ENCODE measurements around the gene UBQLN1. TPM values are rescaled to one million over a fixed set of nuclear protein-coding genes. Genes with fewer than 3 reads are reported as not detected.

Gene UBQLN1
- total RNA-seq, 1 experiment from 2014 or later = 179 TPM

DNA sequence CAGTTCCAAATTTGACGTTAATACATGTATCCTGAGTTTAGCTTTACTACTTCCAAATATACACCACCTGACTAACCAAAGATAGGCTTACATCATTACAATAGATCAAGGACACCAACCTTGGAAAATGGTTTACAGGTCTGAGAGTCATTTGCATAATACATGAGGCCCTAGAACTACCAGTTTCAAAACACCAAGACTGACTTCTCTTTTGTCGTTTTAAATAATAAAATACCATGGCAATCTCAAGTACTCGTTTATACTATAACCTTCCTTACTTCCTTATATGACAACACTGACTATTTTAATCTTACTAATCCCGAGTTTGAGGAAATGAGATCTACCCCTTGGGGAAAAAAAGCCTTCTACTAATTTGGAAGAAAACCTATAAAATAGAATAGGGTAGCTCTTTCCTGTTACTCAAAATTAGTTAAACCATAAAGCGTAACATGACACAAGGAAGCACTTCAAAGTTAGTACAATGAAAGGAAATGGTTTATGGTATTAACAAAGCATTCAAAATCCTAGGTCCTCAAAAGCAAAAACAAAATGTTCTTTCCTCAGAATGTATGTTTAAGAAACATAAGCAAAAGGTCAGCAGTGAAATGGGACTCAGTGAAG, 42.1 kb downstream of the UBQLN1 start:
- Histone ChIP-seq H3K27ac (no peak overlapping the region), H3K9me3 (replicated peaks) (no peaks in the 10 kb centered on the region), H3K27me3 (no peaks in the 10 kb centered on the region), H3K36me3 (peaks cover 80% of the 10 kb centered on the region), H3K4me3 (no peak overlapping the region), H3K4me1 (no peaks in the 10 kb centered on the region)
- DNase-seq = no peak

DNA sequence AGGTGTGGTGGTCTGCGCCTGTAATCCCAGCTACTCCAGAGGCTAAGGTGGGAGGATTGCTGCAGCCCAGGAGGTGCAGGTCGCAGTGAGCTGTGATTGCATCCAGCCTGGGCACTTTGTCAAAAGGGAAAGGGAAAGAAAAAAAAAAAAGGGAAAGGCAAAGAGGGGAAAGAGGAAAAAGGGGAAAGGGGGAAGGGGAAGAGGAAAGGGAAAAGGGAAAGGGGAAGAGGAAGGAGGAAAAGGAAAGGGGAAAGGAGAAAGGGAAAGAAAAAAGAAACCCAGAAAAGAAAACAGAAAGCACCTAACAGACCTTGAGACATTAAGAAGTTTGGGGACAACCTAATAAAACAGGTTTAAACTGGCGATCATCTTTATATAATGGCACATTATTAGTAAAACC, 44.8 kb downstream of the UBQLN1 start:
- H3K27me3 ChIP-seq = no peaks in the 10 kb centered on the region
- H3K9me3 ChIP-seq (replicated peaks) = no peaks in the 10 kb centered on the region
- no peak overlapping the region for H3K27ac ChIP-seq
- H3K4me3 ChIP-seq = no peak overlapping the region
- peaks cover 80% of the 10 kb centered on the region for H3K36me3 ChIP-seq
- DNase-seq = no peak
- no peaks in the 10 kb centered on the region for H3K4me1 ChIP-seq

DNA sequence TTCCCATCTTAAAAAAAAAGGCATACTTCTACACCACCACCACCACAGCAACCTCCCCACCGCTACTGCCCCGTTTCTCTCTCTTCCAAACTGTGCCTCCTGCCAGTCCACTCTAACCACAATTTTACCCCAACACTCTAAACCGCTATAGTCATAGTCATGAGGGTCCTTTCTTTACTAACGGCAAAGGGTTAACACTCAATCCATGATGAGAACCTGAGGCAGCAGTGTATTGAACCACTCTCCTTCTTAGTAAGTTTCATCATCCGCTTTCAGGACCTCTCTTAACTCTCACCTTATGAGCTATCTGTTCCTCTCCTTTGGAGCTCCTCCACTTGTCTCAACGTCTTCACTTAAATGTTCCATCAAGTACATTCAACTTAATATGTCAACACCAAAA, 50.8 kb downstream of the UBQLN1 start:
- H3K4me3 ChIP-seq = no peak overlapping the region
- H3K9me3 ChIP-seq (replicated peaks) = no peaks in the 10 kb centered on the region; the same call in 1 of the 2 replicates
- no peak for DNase-seq
- H3K4me1 ChIP-seq = no peaks in the 10 kb centered on the region
- peaks cover 95% of the 10 kb centered on the region for H3K36me3 ChIP-seq
- no peak overlapping the region for H3K27ac ChIP-seq
- no peaks in the 10 kb centered on the region for H3K27me3 ChIP-seq

DNA sequence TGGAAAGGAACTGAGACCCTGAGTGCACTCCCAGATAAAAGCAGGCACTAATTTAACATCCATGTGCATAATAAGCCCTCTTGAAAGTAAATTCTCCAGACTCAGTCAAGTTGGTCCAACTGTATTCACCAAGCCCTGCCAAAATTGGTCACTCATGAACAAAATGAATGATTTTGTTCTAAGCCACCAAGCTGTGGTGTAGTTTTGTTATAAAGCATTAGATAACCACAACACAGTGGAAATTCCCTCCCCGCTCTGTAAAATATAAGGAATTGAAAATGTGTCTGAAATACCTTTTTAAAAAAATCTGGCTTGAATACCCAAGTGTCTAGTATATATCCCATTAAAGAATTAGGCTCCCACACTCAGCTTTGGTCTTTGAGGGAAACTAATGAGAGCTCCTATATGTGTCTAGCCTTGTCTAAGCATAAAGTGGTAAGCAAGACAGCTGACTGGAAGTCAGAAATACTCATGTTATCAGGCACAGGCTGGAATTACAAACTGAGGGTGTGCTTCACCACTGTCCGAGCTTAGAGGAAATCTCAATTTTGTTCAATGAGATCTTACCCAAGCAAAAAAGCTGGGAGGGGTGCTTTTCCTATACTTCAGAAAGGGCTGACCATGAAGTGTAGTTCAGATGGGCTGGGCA, 51.6 kb downstream of the UBQLN1 start:
- Histone ChIP-seq H3K27ac (no peak overlapping the region), H3K27me3 (no peaks in the 10 kb centered on the region), H3K9me3 (replicated peaks) (no peaks in the 10 kb centered on the region; the same call in 1 of the 2 replicates), H3K36me3 (peaks cover 95% of the 10 kb centered on the region), H3K4me3 (no peak overlapping the region), H3K4me1 (no peaks in the 10 kb centered on the region)
- no peak for DNase-seq

DNA sequence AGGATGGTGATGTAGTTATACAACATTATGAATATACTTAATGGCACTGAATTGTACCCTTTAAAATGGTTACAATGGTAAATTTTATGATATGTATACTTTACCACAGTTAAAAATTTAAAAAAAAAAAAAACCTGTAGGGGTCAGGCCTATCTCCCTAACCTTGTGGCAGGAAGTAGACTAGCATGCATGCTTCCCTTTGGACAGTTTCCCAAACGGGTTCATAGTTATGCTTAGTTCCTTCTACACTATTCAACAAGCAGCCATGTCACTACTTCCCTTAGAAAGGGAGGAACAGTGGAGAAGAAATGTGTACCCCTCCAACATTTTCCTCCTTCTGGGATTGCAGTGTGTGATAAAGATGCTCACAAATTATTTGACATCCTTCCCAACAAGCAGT, 52.3 kb downstream of the UBQLN1 start:
- no peaks in the 10 kb centered on the region for H3K27me3 ChIP-seq
- H3K36me3 ChIP-seq = peaks cover 92% of the 10 kb centered on the region
- no peak for DNase-seq
- H3K27ac ChIP-seq = no peak overlapping the region
- no peaks in the 10 kb centered on the region; the same call in 1 of the 2 replicates for H3K9me3 ChIP-seq (replicated peaks)
- H3K4me3 ChIP-seq = no peak overlapping the region
- H3K4me1 ChIP-seq = no peaks in the 10 kb centered on the region

DNA sequence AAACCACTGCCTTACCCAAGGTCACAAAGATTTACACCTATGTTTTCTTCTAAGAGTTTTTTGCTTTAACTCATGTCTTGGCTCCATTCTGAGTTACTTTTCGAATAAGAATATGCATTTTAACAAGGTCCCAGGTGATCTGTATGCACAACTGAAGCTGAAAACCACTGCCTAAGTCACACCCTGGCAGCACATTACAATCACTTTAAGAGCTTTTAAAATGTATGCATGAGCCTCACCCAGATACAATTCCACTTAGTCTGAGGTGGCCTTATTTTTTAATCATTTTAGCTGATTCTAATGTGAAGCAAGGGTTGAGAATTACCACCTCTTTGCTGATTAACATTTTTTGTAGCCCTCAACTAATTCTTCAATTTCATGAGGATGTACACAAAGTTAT, 55.3 kb downstream of the UBQLN1 start:
- H3K27me3 ChIP-seq = no peaks in the 10 kb centered on the region
- no peaks in the 10 kb centered on the region; the same call in 1 of the 2 replicates for H3K9me3 ChIP-seq (replicated peaks)
- no peak overlapping the region for H3K4me3 ChIP-seq
- H3K27ac ChIP-seq = no peak overlapping the region
- H3K36me3 ChIP-seq = peaks cover 70% of the 10 kb centered on the region
- H3K4me1 ChIP-seq = no peaks in the 10 kb centered on the region
- DNase-seq = no peak

DNA sequence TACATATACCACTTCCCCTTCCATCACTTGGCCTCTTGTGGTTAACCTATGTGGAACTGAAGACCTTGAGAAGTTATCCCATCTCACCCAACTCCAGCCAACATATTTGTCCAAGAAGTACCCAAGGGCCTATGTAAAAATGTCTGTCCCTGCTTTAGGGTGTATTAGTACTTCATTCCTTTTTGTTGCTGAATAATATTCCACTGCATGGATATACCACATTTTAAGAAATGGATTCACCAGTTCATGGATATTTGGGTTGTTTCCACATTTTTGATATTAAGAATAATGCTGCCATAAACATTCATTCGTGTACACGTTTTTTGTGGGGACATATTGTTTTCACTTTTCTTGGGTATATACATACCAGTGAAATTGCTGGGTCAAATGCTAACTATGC, 56.2 kb downstream of the UBQLN1 start:
- H3K27me3 ChIP-seq = no peaks in the 10 kb centered on the region
- H3K4me3 ChIP-seq = no peak overlapping the region
- H3K36me3 ChIP-seq = peaks cover 62% of the 10 kb centered on the region
- H3K4me1 ChIP-seq = no peaks in the 10 kb centered on the region
- no peaks in the 10 kb centered on the region; the same call in 1 of the 2 replicates for H3K9me3 ChIP-seq (replicated peaks)
- DNase-seq = no peak
- H3K27ac ChIP-seq = no peak overlapping the region

DNA sequence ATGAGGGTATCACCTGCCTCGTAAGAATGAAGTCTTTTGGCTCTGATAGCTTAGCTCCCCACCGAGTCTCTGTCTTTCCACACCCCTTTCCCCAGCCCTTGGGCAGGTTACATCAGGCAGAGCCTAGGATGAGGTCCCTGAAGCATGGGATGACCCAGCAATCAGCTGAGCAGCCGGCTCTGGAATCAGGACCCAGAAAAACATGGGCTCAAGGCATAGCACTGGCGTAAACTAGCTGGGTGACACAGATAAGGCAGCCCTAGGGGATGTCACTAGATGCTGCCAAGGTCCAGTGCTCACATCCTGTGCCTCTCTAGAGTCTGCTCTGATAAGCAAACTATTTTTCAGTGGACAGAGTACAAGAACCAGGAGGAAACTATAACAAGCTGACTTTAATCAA, 58.2 kb downstream of the UBQLN1 start:
- Histone ChIP-seq H3K27ac (no peak overlapping the region), H3K27me3 (no peaks in the 10 kb centered on the region)

DNA sequence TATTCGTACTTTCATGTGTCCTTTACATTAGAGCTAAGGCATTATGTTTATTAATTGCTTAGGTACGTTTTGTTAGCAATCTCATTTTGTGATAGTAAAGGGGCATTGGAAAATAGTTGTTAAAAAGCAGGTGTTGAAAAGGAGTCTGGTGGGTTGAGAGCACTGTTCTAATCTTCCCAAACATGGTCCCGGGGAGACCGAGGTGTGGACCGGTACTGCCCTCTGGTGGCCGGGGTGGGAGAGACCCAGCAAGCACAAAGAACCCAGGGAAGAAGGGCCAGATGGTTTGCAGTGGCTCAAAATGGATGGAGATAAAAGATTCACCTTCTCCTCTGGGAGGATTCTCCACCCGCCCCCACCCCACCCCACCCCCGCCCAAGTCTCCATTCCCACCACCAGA, 58.7 kb downstream of the UBQLN1 start:
- H3K4me1 ChIP-seq = no peaks in the 10 kb centered on the region
- H3K27ac ChIP-seq = no peak overlapping the region
- no peaks in the 10 kb centered on the region; the same call in 1 of the 2 replicates for H3K9me3 ChIP-seq (replicated peaks)
- H3K27me3 ChIP-seq = no peaks in the 10 kb centered on the region
- DNase-seq = peak; percentile 68 to 81
- peaks cover 40% of the 10 kb centered on the region for H3K36me3 ChIP-seq
- no peak overlapping the region for H3K4me3 ChIP-seq

More for the DNA sequence above, 58.2 kb downstream of the UBQLN1 start:
- DNase-seq = no peak
- H3K36me3 ChIP-seq = peaks cover 44% of the 10 kb centered on the region
- H3K4me3 ChIP-seq = no peak overlapping the region
- H3K4me1 ChIP-seq = no peaks in the 10 kb centered on the region
- H3K9me3 ChIP-seq (replicated peaks) = no peaks in the 10 kb centered on the region; the same call in 1 of the 2 replicates

DNA sequence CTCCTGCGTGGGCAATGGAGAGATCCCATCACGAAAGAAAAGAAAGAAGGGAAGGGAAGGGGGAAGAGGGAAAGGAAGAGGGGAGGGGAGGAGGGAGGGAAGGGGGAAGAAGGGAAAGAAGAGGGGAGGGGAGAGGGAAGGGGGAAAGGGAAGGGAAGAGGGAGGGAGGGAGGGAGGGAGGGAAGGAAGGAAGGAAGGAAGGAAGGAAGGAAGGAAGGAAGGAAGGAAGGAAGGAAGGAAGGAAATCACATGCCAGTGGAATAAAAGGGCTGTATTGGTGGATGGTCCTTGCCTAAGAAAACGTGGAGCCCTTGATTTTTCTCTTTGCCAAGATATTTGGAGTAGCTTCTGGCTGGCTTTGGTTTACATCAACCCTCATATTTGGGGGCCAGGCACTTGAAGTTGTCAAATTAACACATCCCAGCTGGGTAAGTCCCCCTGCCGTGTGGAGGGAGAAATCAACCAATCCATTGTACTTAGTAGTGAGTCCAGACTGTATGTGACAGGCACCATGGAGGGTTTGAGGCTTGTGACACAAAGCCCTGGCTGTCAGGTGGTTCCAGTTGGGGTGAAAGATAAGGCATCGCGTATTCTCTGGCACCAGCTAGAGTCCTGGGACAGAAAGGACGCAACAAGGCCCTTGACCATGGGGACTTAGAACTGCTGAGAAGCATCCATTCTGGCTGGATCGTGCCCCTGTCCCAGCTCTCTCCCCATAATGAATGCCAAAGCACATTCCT, 61.1 kb downstream of the UBQLN1 start:
- Histone ChIP-seq H3K4me3 (no peak overlapping the region), H3K4me1 (no peaks in the 10 kb centered on the region)

DNA sequence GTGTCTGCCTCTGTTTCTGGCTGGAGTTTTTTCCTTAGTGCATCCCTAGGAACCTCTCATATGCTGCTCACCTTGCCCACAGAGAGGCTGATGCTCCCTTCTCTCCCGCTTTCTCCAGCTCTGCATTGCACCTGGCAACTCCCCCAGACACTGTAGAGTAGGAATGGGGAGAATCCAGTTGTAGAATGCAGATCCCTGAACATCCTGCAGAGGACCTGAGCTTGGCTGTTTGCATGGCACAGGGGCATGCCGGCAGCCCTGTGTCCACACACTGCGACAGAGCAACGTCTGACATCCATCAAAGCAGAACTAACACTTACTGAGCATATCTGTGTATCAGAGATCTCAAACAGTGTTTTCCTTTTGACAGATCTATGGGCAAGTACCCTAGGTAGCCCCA, 65.0 kb downstream of the UBQLN1 start:
- DNase-seq = no peak
- peaks cover 2% of the 10 kb centered on the region; the same call in 1 of the 2 replicates for H3K36me3 ChIP-seq
- no peaks in the 10 kb centered on the region for H3K9me3 ChIP-seq (replicated peaks)
- no peak overlapping the region for H3K27ac ChIP-seq
- H3K4me1 ChIP-seq = no peaks in the 10 kb centered on the region
- no peaks in the 10 kb centered on the region for H3K27me3 ChIP-seq
- no peak overlapping the region for H3K4me3 ChIP-seq

More for the DNA sequence above, 61.1 kb downstream of the UBQLN1 start:
- no peak for DNase-seq
- H3K36me3 ChIP-seq = peaks cover 15% of the 10 kb centered on the region
- no peaks in the 10 kb centered on the region for H3K9me3 ChIP-seq (replicated peaks)
- no peak overlapping the region for H3K27ac ChIP-seq
- H3K27me3 ChIP-seq = no peaks in the 10 kb centered on the region

DNA sequence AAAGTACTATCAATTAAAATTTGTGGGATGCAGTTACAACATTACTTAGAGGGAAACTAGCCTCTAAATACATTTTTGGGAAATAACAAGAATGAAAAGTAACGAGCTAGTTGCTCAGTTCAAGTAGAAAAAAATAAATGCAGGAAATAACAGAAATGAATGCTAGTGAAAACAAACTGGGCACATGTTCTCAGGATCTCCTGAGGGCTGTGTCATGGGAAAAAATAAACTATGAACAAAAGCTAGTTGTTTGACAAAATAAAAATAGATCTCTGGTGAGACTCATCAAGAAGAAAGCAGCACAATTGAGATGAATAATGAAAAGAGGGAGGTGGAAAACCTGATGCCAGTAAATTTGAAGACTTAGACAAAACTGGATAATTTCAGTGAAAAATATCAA, 68.5 kb downstream of the UBQLN1 start:
- no peaks in the 10 kb centered on the region for H3K27me3 ChIP-seq
- H3K4me3 ChIP-seq = no peak overlapping the region
- peaks cover 3% of the 10 kb centered on the region for H3K36me3 ChIP-seq
- no peaks in the 10 kb centered on the region for H3K9me3 ChIP-seq (replicated peaks)
- H3K27ac ChIP-seq = no peak overlapping the region
- no peaks in the 10 kb centered on the region for H3K4me1 ChIP-seq
- DNase-seq = no peak

DNA sequence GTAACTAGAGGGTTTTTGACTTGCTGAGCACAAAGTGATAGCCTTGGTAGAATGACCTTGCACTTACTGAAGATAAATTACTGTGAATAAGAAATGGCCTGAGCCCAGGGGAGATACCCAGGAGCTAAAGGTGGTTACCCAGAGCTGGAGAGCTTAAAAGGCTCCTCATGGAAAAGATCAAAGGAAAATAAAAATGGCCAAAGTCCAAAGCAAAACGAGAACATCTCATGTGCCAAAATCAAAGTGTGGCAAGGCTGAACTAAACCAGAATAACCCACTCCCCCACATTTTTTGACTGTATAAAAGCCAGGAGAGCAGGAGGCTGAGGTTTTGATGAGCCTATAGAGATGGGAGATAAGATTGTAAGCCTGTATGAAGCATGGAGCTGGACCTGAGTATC, 70.4 kb downstream of the UBQLN1 start:
- H3K27me3 ChIP-seq = no peaks in the 10 kb centered on the region
- H3K4me1 ChIP-seq = no peaks in the 10 kb centered on the region
- H3K36me3 ChIP-seq = peaks cover 3% of the 10 kb centered on the region; the same call in 1 of the 2 replicates
- no peak for DNase-seq
- H3K9me3 ChIP-seq (replicated peaks) = no peaks in the 10 kb centered on the region
- H3K4me3 ChIP-seq = no peak overlapping the region
- H3K27ac ChIP-seq = no peak overlapping the region

DNA sequence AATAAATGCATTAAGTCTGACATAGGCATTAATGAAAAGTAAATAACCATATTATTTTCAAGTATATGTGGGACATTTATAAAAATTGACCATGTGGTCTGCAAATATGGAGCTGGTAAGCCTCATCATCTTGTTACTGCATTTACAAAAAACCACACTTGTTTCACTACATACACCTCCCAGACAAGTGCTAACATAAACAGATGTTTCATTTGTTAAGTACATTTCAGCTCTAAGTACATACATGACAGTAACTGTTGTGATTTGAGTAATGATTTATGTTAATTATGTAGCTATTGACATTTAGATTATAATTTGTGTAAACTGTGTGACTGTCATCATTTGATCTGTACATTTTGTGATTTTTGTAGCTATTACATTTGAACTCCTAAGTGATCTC, 70.9 kb downstream of the UBQLN1 start:
- Histone ChIP-seq H3K27me3 (no peaks in the 10 kb centered on the region), H3K4me1 (no peaks in the 10 kb centered on the region), H3K27ac (no peak overlapping the region), H3K4me3 (no peak overlapping the region), H3K9me3 (replicated peaks) (no peaks in the 10 kb centered on the region), H3K36me3 (peaks cover 3% of the 10 kb centered on the region; the same call in 1 of the 2 replicates)
- DNase-seq = no peak

DNA sequence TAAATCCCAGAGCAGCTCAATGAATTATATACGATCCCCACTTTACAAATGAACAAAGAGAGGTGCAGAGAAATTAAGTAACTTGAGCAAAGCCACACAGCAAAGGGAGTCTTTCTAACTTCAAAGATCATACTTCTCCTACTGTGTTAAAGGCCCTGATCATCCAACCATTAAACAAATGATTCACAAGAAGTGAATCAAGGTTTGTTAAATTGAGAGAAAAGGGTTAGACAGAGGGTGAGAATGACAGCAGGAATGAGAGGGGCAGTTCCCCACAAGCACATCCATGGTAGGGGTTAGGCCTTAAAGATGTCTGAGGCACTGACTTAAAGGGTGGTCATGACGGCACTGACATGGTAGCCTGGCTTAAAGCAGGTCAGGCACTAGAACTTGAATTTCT, 74.1 kb downstream of the UBQLN1 start:
- Histone ChIP-seq H3K4me3 (no peak overlapping the region), H3K9me3 (replicated peaks) (no peaks in the 10 kb centered on the region)

More for the DNA sequence above, 74.1 kb downstream of the UBQLN1 start:
- H3K36me3 ChIP-seq = peaks cover 7% of the 10 kb centered on the region
- H3K27me3 ChIP-seq = no peaks in the 10 kb centered on the region
- H3K27ac ChIP-seq = no peak overlapping the region
- DNase-seq = no peak
- peaks cover 10% of the 10 kb centered on the region for H3K4me1 ChIP-seq

All from SJCRH30 (cell line).